GM21529 (cell line): ENCODE data around the gene SPINK2.

ENCODE experiments used
- ATAC-seq: cut with Tn5 transposase; IDR thresholded peaks from one replicate; pipeline ENCODE4 v1.9.1; 2021; ENCODE audit not compliant: unreplicated experiment

SPINK2 gene

GRCh38 chr4:56821381-56822243 is at the start of gene SPINK2:
Gene SPINK2, minus strand, starts transcription at chr4:56821701. Its CDS starts 39 bp downstream, at chr4:56821662.
- ATAC-seq = no peak

- no peak for ATAC-seq
These were observed 49.4 kb upstream of the SPINK2 start for GRCh38 chr4:56870946-56871345.

GRCh38 chr4:56863441-56864139 is 42.1 kb upstream of the SPINK2 start:
- ATAC-seq = peak; percentile 57

- ATAC-seq = no peak
These were observed 39.9 kb upstream of the SPINK2 start for GRCh38 chr4:56861360-56861759.

GRCh38 chr4:56860781-56861180 is 39.3 kb upstream of the SPINK2 start:
- ATAC-seq = no peak

- peak; percentile 53 for ATAC-seq
These were observed 38.3 kb upstream of the SPINK2 start for GRCh38 chr4:56859841-56860240.

- no peak for ATAC-seq
These were observed 36.3 kb upstream of the SPINK2 start for GRCh38 chr4:56857601-56858309.

GRCh38 chr4:56856656-56857055 is 35.2 kb upstream of the SPINK2 start:
- ATAC-seq = no peak

- ATAC-seq = no peak
These were observed 29.4 kb upstream of the SPINK2 start for GRCh38 chr4:56850910-56851309.

- peak; percentile 58 for ATAC-seq
These were observed 23.5 kb upstream of the SPINK2 start for GRCh38 chr4:56844802-56845580.

- ATAC-seq = no peak
These were observed 22.0 kb upstream of the SPINK2 start for GRCh38 chr4:56843421-56843899.

- no peak for ATAC-seq
These were observed 19.1 kb upstream of the SPINK2 start for GRCh38 chr4:56840559-56840958.

GRCh38 chr4:56828784-56829535 is 7.5 kb upstream of the SPINK2 start:
- peak; percentile 74 for ATAC-seq

GRCh38 chr4:56823933-56824600 is 2.6 kb upstream of the SPINK2 start:
- ATAC-seq = no peak

GRCh38 chr4:56818797-56819196 is 2.7 kb downstream of the SPINK2 start:
- no peak for ATAC-seq

- ATAC-seq = peak; percentile 89
These were observed 3.5 kb downstream of the SPINK2 start for GRCh38 chr4:56817840-56818491.

GRCh38 chr4:56806666-56807065 is 14.8 kb downstream of the SPINK2 start:
- ATAC-seq = no peak

- ATAC-seq = no peak
These were observed 16.9 kb downstream of the SPINK2 start for GRCh38 chr4:56804551-56804950.

- peak; percentile 54 for ATAC-seq
These were observed 18.0 kb downstream of the SPINK2 start for GRCh38 chr4:56803471-56803870.
